Osteoblast (primary cell): ENCODE data around the gene PAN3. TPM values are rescaled to one million over a fixed set of nuclear protein-coding genes. Genes with fewer than 3 reads are reported as not detected.
"Not testable (repeated sequence)": the region's sequence is repeated elsewhere in the genome, so short reads cannot be mapped to it uniquely, and the experiment has no call there.

ENCODE experiments used
- DNase-seq: peaks from one replicate; pipeline ENCODE4 v3.0.0; 2011; ENCODE audit warnings: low spot score, mixed read lengths; ENCODE audit not compliant: insufficient read length; ENCODE audit errors: missing footprints
- H2AFZ ChIP-seq: 2 replicates; pipeline ENCODE4 v1.6.0; 2011; ENCODE audit warnings: mild to moderate bottlenecking, low read length
- H3K27ac ChIP-seq: 2 replicates; pipeline ENCODE4 v1.5.1; 2011; ENCODE audit warnings: mild to moderate bottlenecking, low read depth, low read length, moderate library complexity
- H3K27me3 ChIP-seq: 2 replicates; pipeline ENCODE4 v1.6.0; 2012; ENCODE audit warnings: mild to moderate bottlenecking, control low read depth, inconsistent platforms, low read length, moderate library complexity; ENCODE audit not compliant: insufficient read depth
- H3K36me3 ChIP-seq: 2 replicates; pipeline ENCODE4 v1.5.1; 2011; ENCODE audit warnings: mild to moderate bottlenecking, low read length, control low read depth, moderate library complexity; ENCODE audit not compliant: insufficient read depth
- H3K4me1 ChIP-seq: 2 replicates; pipeline ENCODE4 v1.5.1; 2011; ENCODE audit warnings: mild to moderate bottlenecking, low read length, control low read depth, moderate library complexity; ENCODE audit not compliant: insufficient read depth
- H3K4me2 ChIP-seq: 2 replicates; pipeline ENCODE4 v1.6.0; 2011; ENCODE audit warnings: mild to moderate bottlenecking, low read length; ENCODE audit not compliant: insufficient read depth
- H3K4me3 ChIP-seq: fragments of 200-600 bp; sonication (generic); 3 replicates; pipeline ENCODE4 v1.5.1; 2012; ENCODE audit warnings: mild to moderate bottlenecking, low read length, inconsistent platforms; ENCODE audit not compliant: insufficient read depth
- H3K79me2 ChIP-seq: 2 replicates; pipeline ENCODE4 v1.6.0; 2012; ENCODE audit warnings: mild to moderate bottlenecking, low read length, control low read depth, inconsistent platforms; ENCODE audit not compliant: insufficient read depth
- H3K9me3 ChIP-seq: 2 replicates; pipeline ENCODE4 v1.5.1; 2011; ENCODE audit warnings: low read depth, low read length, control low read depth
- H4K20me1 ChIP-seq: 2 replicates; pipeline ENCODE4 v1.6.0; 2012; ENCODE audit warnings: mild to moderate bottlenecking, low read length, control low read depth; ENCODE audit not compliant: insufficient read depth
- total RNA-seq: library from RNA; depleted of rRNA; stranded (reverse); fragments of >200 nt; gene quantifications from 2 replicates; pipeline ENCODE4 v1.2.3, GENCODE V29; 2012
- TF ChIP-seq, protein P1 (sequence below): IDR thresholded peaks from 2 replicates; pipeline ENCODE4 v1.5.1; 2011; ENCODE audit warnings: mild to moderate bottlenecking, low read depth, low read length, moderate library complexity; ENCODE audit errors: extremely low read depth

PAN3 gene
- total RNA-seq, 1 donor: 27.5 TPM

DNA sequence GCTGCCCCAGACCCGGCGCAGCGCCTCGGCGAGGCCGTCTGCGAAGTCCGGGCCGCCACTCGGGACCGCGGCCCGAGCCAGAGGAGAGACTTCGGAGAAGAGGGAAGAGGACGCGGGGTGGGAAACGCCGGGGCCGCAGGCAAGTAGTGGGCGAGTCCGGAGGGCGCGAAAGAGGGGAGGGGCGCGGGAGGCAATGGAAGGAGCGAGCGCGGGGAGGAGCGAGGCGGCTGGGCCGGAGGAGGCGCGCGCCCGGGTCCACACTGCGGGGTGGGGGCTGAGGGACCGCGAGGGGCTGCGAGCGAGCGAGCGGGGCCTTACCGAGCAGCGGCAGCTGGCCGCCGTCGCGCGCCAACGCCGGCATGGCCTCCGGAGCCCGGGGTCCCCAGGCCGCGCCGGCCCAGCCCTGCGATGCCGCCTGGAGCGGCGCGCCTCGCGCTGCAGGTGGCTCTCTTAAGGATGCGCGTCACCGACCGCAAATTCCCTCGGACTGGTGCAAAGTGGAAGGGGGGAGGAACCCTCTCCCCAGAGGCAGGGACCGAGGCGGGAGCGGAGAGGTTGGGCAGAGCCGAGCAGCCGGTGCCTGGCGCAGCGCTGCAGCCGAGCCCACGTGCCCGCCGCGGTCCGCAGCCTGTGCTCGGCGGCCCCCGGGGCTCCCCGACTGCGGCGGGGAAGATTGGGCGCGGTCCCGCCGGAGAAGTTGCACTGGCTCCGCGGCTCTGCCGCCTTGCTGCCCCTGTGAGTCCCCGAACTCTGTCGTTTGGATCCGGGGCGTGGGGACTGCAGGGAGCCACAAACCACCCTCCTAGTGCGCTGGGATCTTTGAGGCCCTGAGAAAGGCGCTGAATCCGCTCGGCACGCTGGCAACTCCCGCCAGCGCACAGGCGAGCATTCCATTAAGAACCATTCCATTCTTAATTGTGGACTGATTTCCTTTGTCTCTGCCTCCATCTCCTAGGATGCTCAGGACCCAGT lies 37.9 kb upstream of the PAN3 start, which contains the start of gene FLT3:
FLT3 (minus strand) TSS at position 427 of the 972 bp plus-strand sequence; CDS start at position 361, 66 bp downstream.
- Histone ChIP-seq H3K4me2 (peak within 1 kb of the TSS; percentile 48), H4K20me1 (no peaks in the 10 kb centered on the region), H3K4me1 (no peaks in the 10 kb centered on the region), H2AFZ (no peak within 1 kb of the TSS), H3K36me3 (no peaks in the 10 kb centered on the region), H3K27ac (no peak within 1 kb of the TSS), H3K9me3 (no peaks in the 10 kb centered on the region), H3K79me2 (no peaks in the 10 kb centered on the region), H3K27me3 (peaks cover 57% of the 10 kb centered on the region), H3K4me3 (peak within 1 kb of the TSS; percentile 16)
- peak; percentile 81 for DNase-seq
- TF ChIP-seq, protein P1, sequence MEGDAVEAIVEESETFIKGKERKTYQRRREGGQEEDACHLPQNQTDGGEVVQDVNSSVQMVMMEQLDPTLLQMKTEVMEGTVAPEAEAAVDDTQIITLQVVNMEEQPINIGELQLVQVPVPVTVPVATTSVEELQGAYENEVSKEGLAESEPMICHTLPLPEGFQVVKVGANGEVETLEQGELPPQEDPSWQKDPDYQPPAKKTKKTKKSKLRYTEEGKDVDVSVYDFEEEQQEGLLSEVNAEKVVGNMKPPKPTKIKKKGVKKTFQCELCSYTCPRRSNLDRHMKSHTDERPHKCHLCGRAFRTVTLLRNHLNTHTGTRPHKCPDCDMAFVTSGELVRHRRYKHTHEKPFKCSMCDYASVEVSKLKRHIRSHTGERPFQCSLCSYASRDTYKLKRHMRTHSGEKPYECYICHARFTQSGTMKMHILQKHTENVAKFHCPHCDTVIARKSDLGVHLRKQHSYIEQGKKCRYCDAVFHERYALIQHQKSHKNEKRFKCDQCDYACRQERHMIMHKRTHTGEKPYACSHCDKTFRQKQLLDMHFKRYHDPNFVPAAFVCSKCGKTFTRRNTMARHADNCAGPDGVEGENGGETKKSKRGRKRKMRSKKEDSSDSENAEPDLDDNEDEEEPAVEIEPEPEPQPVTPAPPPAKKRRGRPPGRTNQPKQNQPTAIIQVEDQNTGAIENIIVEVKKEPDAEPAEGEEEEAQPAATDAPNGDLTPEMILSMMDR: no peak

DNA sequence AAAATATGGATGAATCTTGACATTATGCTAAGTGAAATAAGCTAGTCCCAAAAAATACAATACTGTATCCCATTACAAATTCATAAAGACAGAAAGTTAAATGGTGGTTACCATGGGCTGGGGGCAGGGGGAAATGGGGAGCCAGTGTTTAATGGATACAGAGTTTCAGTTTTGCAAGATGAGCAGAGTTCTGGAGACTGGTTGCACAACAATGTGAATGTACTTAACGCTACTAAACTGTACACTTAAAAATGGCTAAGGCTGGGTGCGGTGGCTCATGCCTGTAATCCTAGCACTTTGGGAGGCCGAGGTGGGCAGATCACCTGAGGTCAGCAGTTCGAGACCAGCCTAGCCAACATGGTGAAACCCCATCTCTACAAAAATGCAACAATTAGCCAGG lies 36.5 kb upstream of the PAN3 start:
- not testable (repeated sequence) for H3K4me3 ChIP-seq, H3K36me3 ChIP-seq, H3K9me3 ChIP-seq, H3K4me2 ChIP-seq, H3K4me1 ChIP-seq, H3K27ac ChIP-seq, DNase-seq, H2AFZ ChIP-seq, H3K79me2 ChIP-seq, H4K20me1 ChIP-seq
- H3K27me3 ChIP-seq: peaks cover 51% of the 10 kb centered on the region

DNA sequence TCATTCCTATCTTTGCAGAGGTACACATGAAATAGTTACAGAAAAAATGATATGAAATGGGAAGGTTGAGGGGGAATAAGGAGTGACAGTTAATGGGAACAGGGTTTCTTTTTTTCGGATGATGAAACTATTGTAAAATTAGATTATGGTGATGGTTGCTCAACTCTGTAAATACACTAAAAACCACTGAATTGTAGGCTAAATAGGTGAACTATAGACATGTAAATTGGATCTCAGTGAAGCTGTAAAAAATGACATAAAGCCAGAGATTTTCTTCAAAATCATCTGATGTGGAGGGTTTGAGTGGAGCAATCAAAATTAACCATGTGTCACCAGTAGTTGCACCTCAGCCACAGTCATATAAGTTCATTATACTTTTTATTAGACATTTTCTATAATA lies 31.4 kb upstream of the PAN3 start:
- Histone ChIP-seq H2AFZ (no peak overlapping the region), H4K20me1 (no peaks in the 10 kb centered on the region), H3K4me1 (no peaks in the 10 kb centered on the region), H3K9me3 (no peaks in the 10 kb centered on the region), H3K27me3 (peaks cover 5% of the 10 kb centered on the region), H3K79me2 (no peaks in the 10 kb centered on the region), H3K36me3 (no peaks in the 10 kb centered on the region), H3K4me3 (no peak overlapping the region), H3K27ac (no peak overlapping the region), H3K4me2 (no peak overlapping the region)
- no peak for DNase-seq
- TF ChIP-seq, protein P1: no peak

DNA sequence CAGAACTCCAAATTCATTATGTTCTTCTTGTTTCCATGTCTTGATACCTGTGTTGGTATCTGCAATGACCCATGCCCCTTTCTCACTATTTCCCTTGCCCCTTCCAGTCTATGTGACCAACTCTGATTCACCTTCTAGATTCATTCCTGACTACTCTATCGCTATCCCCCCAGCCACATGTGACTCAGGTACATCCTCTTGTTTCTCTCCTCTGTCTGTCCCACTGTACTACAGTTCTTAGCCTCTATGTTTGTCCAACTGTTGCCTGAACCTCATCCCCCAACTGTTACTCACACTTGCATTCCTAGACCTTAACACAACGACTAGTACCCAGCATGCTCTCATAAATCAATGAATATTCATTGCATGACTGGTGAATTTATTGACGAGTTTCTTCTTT lies 27.9 kb upstream of the PAN3 start:
- Histone ChIP-seq H3K4me1 (no peaks in the 10 kb centered on the region), H3K4me3 (no peak overlapping the region), H3K9me3 (no peaks in the 10 kb centered on the region), H3K4me2 (no peak overlapping the region), H3K27ac (no peak overlapping the region), H3K27me3 (no peaks in the 10 kb centered on the region), H3K36me3 (no peaks in the 10 kb centered on the region), H2AFZ (no peak overlapping the region), H3K79me2 (no peaks in the 10 kb centered on the region), H4K20me1 (no peaks in the 10 kb centered on the region)
- TF ChIP-seq, protein P1: no peak
- no peak for DNase-seq
